HG02571 (cell line): ENCODE measurements around the gene GPR179.
A peak's percentile ranks its signal among the peaks of the same experiment; 100 is the strongest.
"Not testable (repeated sequence)": the region's sequence is repeated elsewhere in the genome, so short reads cannot be mapped to it uniquely, and the experiment has no call there.

Source experiments
- ATAC-seq: cut with Tn5 transposase; IDR thresholded peaks from one replicate; pipeline ENCODE4 v1.9.1; 2021; ENCODE audit warnings: mild to moderate bottlenecking, moderate library complexity; ENCODE audit not compliant: unreplicated experiment

Gene GPR179

DNA sequence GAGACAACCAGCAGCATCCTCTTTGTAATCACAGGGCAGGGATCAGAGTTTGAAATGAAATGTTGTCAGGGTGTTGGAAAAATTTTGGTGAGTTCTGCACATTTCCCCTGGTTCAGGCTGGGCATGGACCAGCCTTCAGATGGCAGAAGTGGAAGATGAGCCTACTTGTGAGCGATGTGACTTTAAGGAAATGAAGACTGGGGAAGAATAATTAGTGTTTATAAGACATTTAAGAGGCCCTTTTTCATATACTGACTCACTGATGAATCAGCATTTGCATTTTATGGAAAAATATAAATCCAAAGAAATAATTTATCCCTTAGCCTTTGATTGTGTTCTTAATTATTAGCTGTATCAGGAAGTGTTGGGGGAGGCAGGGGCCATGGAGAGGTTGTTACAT, 20.9 kb downstream of the GPR179 start:
- ATAC-seq = no peak

DNA sequence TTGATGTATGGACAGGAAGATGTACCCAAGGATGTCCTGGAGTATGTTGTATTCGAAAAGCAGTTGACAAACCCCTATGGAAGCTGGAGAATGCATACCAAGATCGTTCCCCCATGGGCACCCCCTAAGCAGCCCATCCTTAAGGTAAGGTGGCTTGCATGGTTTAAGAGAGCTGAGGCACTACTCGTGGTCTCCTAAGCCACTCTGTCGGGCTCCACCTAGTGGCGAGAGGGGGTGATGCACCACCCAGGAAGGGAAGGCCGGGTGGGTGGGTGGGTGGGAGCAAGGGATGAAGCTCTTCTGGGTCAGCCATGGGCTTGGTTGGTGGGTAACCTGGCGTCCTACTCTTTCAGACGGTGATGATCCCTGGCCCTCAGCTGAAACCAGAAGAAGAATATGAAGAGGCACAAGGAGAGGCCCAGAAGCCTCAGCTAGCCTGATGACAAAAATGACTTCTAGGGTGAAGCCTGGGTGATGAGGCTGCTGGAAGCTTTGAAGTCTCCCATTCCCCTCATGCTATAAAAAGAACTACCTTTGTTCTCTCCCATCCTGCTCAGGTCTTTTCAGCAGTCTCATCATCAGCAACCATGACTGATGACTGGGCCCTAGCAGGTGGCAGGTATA, 21.5 kb downstream of the GPR179 start:
- no peak for ATAC-seq

DNA sequence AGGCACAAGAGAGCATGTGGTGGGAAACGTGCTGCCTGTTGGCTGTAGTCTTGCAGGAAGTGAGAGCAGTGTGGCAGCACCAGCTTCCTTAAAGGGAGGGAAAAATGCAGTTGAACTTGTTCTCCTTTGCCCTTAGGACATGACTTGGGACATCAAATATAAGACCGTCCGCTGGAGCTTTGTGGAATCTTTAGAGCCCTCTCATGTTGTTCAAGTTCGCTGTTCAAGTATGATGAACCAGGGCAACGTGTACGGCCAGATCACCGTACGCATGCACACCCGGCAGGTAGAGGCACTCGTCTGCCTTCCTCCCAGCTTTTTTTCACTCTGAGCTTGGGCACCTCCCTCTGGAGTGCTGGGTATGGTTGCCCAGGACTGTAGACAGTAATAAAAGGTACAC, 23.3 kb downstream of the GPR179 start:
- no peak for ATAC-seq

DNA sequence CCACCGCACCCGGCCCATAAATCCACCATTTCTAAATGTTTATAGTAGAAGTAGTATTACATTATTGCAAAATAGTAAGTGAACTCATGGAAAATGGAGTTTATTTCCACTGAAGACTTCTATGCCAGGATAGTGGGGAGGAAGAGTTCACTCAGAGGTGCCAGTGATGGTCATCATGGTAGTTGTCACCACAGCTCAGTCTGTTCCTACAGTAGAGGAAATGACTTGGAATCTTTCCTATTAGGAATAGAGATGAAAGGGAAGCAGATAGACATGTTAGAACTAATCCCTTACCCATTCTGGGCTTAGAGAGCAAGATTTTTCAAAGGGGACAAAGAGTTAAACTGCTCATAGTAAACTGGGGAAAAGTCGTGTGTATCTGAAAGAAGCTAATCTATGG, 26.7 kb downstream of the GPR179 start:
- ATAC-seq = no peak

DNA sequence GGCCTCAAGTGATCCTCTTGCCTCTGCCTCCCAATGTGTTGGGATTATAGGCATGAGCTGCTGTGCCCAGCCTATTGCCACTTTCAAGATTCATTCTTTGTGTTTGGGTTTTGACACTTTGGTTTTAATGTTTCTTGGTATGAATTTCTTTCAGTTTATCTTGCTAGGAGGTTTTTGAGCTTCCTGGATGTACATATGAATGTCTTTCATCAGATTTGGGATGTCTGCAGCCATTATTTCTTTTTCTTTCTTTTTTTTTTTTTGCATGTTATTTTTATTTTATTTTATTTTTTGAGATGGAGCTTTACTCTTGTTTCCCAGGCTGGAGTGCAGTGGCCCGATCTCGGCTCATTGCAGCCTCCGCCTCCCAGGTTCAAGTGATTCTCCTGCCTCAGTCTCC, 28.3 kb downstream of the GPR179 start:
- ATAC-seq = no peak

DNA sequence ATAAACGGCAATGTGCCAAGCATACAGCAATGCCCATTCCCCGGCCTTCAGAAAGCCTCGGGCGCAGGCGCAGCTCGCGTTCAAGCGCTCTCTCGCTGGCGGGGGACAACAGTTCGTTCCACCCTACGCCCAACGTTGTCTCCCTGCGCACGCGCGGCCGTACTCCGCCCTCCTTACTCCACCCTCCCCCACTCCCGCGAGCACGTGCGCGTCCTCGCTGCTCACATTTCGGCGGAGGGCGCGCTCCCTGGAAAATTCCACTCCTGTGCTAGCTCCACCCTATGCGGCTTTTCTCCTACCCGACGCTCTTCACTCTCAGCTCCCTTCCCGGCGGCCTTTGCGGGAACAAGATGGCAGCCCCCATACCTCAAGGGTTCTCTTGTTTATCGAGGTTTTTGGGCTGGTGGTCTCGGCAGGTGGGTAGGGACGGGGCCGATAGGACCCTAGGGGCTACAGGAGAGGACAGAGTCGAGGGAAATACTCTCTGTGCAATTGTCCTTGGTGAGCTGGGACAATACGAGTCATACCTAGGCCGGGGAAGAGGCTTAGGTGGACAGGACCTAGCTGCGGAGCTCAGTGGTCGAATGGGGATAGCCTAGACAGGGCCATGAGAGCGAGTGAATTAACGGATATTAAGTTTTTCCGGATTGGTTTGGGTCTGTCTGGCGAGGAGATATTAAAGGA, 46.8 kb downstream of the GPR179 start, which contains the start of gene MRPL45:
Gene MRPL45 (plus strand): TSS at position 335 of the 684 bp plus-strand sequence. CDS start 16 bp downstream, at position 351.
- peak; percentile 96 for ATAC-seq

DNA sequence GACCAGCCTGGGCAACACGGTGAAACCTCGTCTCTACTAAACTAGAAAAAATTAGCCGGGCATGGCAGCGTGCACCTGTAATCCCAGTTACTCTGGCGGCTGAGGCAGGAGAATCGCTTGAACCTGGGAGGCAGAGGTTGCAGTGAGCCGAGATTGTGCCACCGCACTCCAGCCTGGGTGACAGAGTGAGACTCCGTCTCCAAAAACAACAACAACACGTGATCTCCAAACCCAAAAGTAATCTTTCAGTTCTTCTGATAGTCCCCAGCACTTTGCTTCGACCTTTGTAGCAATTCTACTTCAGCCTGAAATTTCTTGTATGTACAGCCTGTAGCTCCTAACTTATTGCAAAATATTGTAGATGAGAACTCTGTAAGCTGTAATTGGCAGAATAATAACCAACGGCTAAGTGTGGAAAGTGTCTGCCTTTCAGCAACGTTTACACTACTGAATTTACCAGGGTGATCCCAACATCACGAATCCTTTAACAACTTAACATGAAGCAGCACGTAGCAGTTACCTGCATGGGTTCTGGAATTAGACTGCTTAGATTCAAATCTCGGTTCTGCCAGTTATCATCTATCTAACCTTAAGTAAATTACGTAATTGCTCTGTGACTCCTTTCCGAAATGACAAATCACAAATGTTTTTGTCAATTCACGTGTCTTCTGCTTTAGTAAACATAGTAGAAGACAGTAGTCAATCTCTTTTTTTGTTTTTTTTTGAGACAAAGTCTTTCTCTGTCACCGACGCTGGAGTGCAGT, 48.0 kb downstream of the GPR179 start:
- ATAC-seq = not testable (repeated sequence)

DNA sequence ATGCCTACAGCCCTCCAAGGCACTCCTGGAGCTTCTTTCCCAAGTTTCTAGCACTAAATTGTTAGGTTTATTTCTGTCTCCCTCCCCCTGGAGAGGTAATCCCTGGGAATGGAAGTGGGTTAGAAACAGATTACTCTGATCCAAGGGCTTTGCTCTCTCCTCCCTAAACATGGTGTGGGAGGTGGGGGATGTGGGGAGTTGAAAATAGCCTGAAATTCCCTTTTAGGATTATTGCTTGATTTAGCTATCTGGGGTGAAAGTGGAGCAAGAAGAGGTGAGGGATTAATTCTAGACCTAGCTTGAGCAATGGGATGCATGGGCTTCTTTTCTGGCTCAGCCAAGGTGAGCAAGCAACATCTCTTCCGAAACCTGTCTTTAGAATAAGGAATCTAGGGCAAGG, 54.0 kb downstream of the GPR179 start:
- ATAC-seq = not testable (repeated sequence)

DNA sequence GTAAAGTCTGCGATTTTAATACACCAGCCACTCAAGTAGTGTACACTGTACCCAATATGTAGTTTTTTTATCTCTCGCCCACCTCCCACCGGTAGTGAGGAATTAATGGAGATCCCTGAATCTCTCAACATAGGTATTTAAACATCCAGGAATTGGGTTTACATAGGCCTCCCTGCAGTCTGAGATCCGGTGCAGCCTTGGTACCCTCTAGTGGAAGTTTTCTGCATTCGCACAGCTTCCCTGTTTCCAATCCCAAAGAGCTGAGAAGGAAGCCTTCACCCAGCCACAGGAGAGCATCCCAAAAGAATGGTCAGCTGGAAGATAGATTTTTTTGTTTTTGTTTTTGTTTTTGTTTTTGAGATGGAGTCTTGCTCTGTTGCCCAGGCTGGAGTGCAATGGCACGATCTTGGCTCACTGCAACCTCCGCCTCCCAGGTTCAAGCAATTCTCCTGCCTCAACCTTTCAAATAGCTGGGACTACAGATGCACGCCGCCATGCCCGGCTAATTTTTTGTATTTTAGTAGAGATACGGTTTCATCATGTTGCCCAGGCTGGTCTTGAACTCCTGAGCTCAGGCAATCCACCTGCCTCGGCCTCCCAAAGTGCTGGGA, 55.4 kb downstream of the GPR179 start:
- not testable (repeated sequence) for ATAC-seq

DNA sequence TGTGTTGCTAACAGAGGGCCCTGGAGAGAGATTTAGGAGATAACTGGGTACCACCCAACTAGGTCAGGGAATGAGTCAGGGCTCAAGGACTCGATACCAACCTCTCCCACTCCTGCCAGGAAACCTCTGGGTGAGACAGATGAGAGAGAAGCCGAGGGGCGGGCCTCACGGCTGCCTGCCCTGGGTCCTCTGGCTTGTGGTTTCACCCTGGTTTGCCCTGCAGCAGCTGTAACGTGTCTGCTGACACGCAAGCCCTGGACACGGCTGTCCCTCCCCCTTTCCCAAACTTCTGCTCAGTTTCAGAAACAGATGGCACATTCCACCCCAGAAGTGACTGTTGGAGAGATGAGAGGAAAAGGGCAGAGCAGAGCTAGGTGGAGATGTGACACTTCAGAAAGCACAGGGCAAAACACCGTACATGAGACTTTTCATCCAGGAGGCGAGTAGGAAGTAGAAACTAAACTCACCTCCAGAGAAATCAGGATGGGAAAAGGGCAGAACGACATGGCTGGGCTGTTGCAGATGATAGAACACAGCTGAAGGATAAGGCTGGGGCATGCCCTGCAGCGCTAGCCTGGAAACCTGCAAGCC, 57.2 kb downstream of the GPR179 start:
- not testable (repeated sequence) for ATAC-seq

DNA sequence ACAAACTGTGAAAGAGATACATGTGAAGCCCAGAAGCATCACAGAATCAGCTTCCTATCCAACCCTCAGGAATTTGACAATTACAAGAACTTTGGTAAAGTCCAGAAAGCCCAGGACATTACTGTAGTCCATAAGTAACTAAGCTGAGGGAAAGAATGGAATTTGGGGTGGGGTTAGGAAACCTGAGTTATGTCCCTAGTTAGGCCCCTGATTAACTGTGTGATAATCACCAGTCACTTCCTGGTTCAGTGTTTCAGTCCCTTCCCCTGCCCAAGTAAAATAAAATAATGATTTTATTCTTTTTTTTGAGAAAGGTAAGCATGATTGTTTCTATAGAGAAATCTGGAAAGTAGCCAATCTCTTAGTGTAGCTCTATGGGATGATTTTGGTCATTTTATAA, 57.8 kb downstream of the GPR179 start:
- not testable (repeated sequence) for ATAC-seq
